H1 (cell line): Measurements from ENCODE around the gene KCNC3.

Experiments used
- ATF2 ChIP-seq: IDR thresholded peaks from 2 replicates; pipeline ENCODE4 v1.6.1; 2012; ENCODE audit warnings: low read length, inconsistent platforms
- BRCA1 ChIP-seq: IDR thresholded peaks from 2 replicates; pipeline ENCODE4 v1.6.1; 2012; ENCODE audit warnings: low read depth, low read length, improper control_type of control experiment
- CEBPB ChIP-seq: IDR thresholded peaks from 2 replicates; pipeline ENCODE4 v1.6.1; 2012; ENCODE audit warnings: low read depth, low read length
- EZH2 ChIP-seq: fragments of 200-600 bp; sonication (generic); IDR thresholded peaks from 2 replicates; pipeline ENCODE4 v1.7.1; 2012; ENCODE audit warnings: low read depth, mild to moderate bottlenecking, moderate library complexity, low read length, inconsistent platforms; ENCODE audit not compliant: severe bottlenecking
- MAX ChIP-seq: IDR thresholded peaks from 2 replicates; pipeline ENCODE4 v1.6.1; 2012; ENCODE audit warnings: inconsistent platforms
- RFX5 ChIP-seq: IDR thresholded peaks from 2 replicates; pipeline ENCODE4 v1.6.1; 2011; ENCODE audit warnings: low read depth, low read length, improper control_type of control experiment, borderline replicate concordance
- SAP30 ChIP-seq: fragments of 300-600 bp; sonication (generic); IDR thresholded peaks from 2 replicates; pipeline ENCODE4 v1.7.1; 2012; ENCODE audit warnings: low read length, moderate library complexity, mild to moderate bottlenecking, inconsistent platforms; ENCODE audit not compliant: insufficient read depth, insufficient replicate concordance
- USF2 ChIP-seq: IDR thresholded peaks from 2 replicates; pipeline ENCODE4 v1.6.1; 2011; ENCODE audit warnings: low read length, improper control_type of control experiment
- TF ChIP-seq, protein P1 (sequence below), 3 experiments: IDR thresholded peaks; 1 replicate in 2 of 3; 2 replicates in 1 of 3; pipeline versions ENCODE4 v1.5.1 to v1.6.1; 2011; ENCODE audit warnings: low read length in 3 of 3, mild to moderate bottlenecking in 3 of 3, inconsistent platforms in 2 of 3, low read depth in 1 of 3, moderate library complexity in 1 of 3; ENCODE audit not compliant: insufficient read depth in 1 of 3; ENCODE audit errors: control extremely low read depth in 1 of 3
- TF ChIP-seq, protein P2 (sequence below): IDR thresholded peaks from 2 replicates; pipeline ENCODE4 v1.6.1; 2011; ENCODE audit warnings: low read depth, mild to moderate bottlenecking, low read length; ENCODE audit not compliant: insufficient read depth
- TF ChIP-seq, protein P3 (sequence below): IDR thresholded peaks from 2 replicates; pipeline ENCODE4 v1.6.1; 2012; ENCODE audit warnings: inconsistent platforms

- TF ChIP-seq ATF2, result no peak
- TF ChIP-seq, protein P1, sequence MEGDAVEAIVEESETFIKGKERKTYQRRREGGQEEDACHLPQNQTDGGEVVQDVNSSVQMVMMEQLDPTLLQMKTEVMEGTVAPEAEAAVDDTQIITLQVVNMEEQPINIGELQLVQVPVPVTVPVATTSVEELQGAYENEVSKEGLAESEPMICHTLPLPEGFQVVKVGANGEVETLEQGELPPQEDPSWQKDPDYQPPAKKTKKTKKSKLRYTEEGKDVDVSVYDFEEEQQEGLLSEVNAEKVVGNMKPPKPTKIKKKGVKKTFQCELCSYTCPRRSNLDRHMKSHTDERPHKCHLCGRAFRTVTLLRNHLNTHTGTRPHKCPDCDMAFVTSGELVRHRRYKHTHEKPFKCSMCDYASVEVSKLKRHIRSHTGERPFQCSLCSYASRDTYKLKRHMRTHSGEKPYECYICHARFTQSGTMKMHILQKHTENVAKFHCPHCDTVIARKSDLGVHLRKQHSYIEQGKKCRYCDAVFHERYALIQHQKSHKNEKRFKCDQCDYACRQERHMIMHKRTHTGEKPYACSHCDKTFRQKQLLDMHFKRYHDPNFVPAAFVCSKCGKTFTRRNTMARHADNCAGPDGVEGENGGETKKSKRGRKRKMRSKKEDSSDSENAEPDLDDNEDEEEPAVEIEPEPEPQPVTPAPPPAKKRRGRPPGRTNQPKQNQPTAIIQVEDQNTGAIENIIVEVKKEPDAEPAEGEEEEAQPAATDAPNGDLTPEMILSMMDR (IDR thresholded peaks at IDR 0.05; ENCODE audit: control extremely low read depth in 1 of 3, insufficient read depth in 1 of 3, low read depth in 1 of 3, low read length in 3 of 3), result no peak
- TF ChIP-seq SAP30, result no peak
- TF ChIP-seq, protein P2, sequence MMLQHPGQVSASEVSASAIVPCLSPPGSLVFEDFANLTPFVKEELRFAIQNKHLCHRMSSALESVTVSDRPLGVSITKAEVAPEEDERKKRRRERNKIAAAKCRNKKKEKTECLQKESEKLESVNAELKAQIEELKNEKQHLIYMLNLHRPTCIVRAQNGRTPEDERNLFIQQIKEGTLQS, result no peak
- TF ChIP-seq MAX, result no peak
- TF ChIP-seq, protein P3, sequence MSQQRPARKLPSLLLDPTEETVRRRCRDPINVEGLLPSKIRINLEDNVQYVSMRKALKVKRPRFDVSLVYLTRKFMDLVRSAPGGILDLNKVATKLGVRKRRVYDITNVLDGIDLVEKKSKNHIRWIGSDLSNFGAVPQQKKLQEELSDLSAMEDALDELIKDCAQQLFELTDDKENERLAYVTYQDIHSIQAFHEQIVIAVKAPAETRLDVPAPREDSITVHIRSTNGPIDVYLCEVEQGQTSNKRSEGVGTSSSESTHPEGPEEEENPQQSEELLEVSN, result no peak
- no peak for TF ChIP-seq RFX5
- TF ChIP-seq CEBPB, result no peak
- no peak for TF ChIP-seq USF2
- TF ChIP-seq EZH2, result no peak
- TF ChIP-seq BRCA1, result no peak
These were observed 32.8 kb upstream of the KCNC3 start for GRCh38 chr19:50362030-50362412.
